Kidney (tissue), 14 donors: ENCODE measurements around the gene RFLNA. TPM values are rescaled to one million over a fixed set of nuclear protein-coding genes. Genes with fewer than 3 reads are reported as not detected.
"Not testable (repeated sequence)": the region's sequence is repeated elsewhere in the genome, so short reads cannot be mapped to it uniquely, and the experiment has no call there.

ENCODE experiments used
- DNase-seq, 5 donors: peaks; one replicate each; pipeline ENCODE4 v3.0.0-alpha.2; 2013 to 2020
- FAIRE-seq: peaks from 2 replicates; lab custom pipeline; 2012; peaks lifted over from hg19 to GRCh38; lab: Jason Lieb, UNC
- H3K27ac ChIP-seq, 2 donors: one replicate each; pipeline ENCODE4 v1.7.0; 2013; ENCODE audit warnings: low read depth in 2 of 2, low read length in 2 of 2, inconsistent platforms in 1 of 2
- H3K27me3 ChIP-seq: one replicate; pipeline ENCODE4 v1.7.1; 2013; ENCODE audit warnings: low read length, inconsistent platforms; ENCODE audit not compliant: control insufficient read depth, insufficient read depth
- H3K36me3 ChIP-seq, 3 donors: one replicate each; pipeline versions ENCODE4 v1.7.0 to v1.7.1; 2013; ENCODE audit warnings: low read length in 3 of 3, control low read depth in 1 of 3, inconsistent platforms in 1 of 3; ENCODE audit not compliant: insufficient read depth in 3 of 3, control insufficient read depth in 2 of 3
- H3K4me1 ChIP-seq, 3 donors: one replicate each; pipeline versions ENCODE4 v1.7.0 to v1.7.1; 2013; ENCODE audit warnings: low read length in 3 of 3, inconsistent platforms in 1 of 3, low read depth in 1 of 3; ENCODE audit not compliant: control insufficient read depth in 2 of 3, insufficient read depth in 2 of 3
- H3K4me3 ChIP-seq, 3 donors: one replicate each; pipeline versions ENCODE4 v1.7.0 to v1.8.1; 2013; ENCODE audit warnings: low read length in 3 of 3, control low read depth in 1 of 3, inconsistent platforms in 1 of 3
- H3K9ac ChIP-seq, 3 donors: one replicate each; pipeline versions ENCODE4 v1.7.0 to v1.7.1; 2013; ENCODE audit warnings: low read length in 3 of 3, control low read depth in 1 of 3, inconsistent platforms in 1 of 3
- H3K9me3 ChIP-seq, 3 donors: one replicate each; pipeline versions ENCODE4 v1.7.0 to v1.7.1; 2013; ENCODE audit warnings: low read length in 3 of 3, control low read depth in 1 of 3, inconsistent platforms in 1 of 3; ENCODE audit not compliant: control insufficient read depth in 2 of 3, insufficient read depth in 1 of 3
- CTCF ChIP-seq: IDR thresholded peaks from 3 replicates; pipeline ENCODE4 v1.5.1; 2012; ENCODE audit warnings: mild to moderate bottlenecking, moderate library complexity, borderline replicate concordance; ENCODE audit not compliant: insufficient read depth; ENCODE audit errors: extremely low read depth
- intact Hi-C: fragments of 100-400 bp; cut with DNase I; formaldehyde crosslinking; loops from one replicate; pipeline ENCODE4 v1.11.1; 2022
- polyA plus RNA-seq: library from polyadenylated mRNA; stranded (reverse); fragments of 350-450 nt; fragmentation: Illumina TruSeq; extraction: RNeasy Lipid Tissue Mini Kit (QIAGEN cat#74804); gene quantifications from one replicate; pipeline ENCODE4 v1.2.3, GENCODE V29; 2014; ENCODE audit warnings: low read depth, low replicate concordance; ENCODE audit not compliant: insufficient read depth
- total RNA-seq: library from RNA; stranded (reverse); fragmentation: NEBNext Ultra II Directional; extraction: Animal tissue kit (Norgen Biotek cat#: 25700); gene quantifications from one replicate; pipeline ENCODE4 v1.2.1, GENCODE V29; 2021
- donor health status: control.
- donor health status: control.
- donor health status: control.
- donor health status: control.
- donor health status: control.
- donor health status: DM: yes; HTN: yes; CAD: no.
- donor health status: Normal renal cell carcinoma (clear cell type).

Gene RFLNA
- total and polyA plus RNA-seq, 2 donors from 2014 or later: 0.76 to 0.82 TPM

- Histone ChIP-seq H3K27ac (no peak overlapping the region), H3K36me3 (no peaks in the 10 kb centered on the region), H3K9me3 (no peaks in the 10 kb centered on the region), H3K9ac (no peak overlapping the region), H3K4me3 (no peak overlapping the region), H3K4me1 (peaks cover 0 to 5% (median 0%) of the 10 kb centered on the region in 3 donors), H3K27me3 (no peaks in the 10 kb centered on the region)
- FAIRE-seq (no peak), DNase-seq (peak in 1 of 5 donors; percentile 33)
- intact Hi-C loops: no loop called here
- TF ChIP-seq CTCF: no peak
Measured at GRCh38 chr12:124299628-124300388, 4.9 kb downstream of the RFLNA start.

- H3K27me3 ChIP-seq, DNase-seq, H3K4me3 ChIP-seq, intact Hi-C loops, H3K4me1 ChIP-seq, H3K9ac ChIP-seq, H3K9me3 ChIP-seq, H3K27ac ChIP-seq, H3K36me3 ChIP-seq, FAIRE-seq: not testable (repeated sequence)
Measured at GRCh38 chr12:124300657-124301056, 5.8 kb downstream of the RFLNA start.

- Histone ChIP-seq H3K27ac (no peak overlapping the region), H3K9ac (no peak overlapping the region), H3K9me3 (no peaks in the 10 kb centered on the region), H3K4me1 (peaks cover 0 to 1% (median 0%) of the 10 kb centered on the region in 3 donors), H3K4me3 (no peak overlapping the region), H3K27me3 (no peaks in the 10 kb centered on the region), H3K36me3 (no peaks in the 10 kb centered on the region)
- no peak for TF ChIP-seq CTCF
- intact Hi-C loops: no loop called here
- FAIRE-seq (no peak), DNase-seq (peak in 1 of 5 donors; percentile 49)
Measured at GRCh38 chr12:124301084-124301654, 6.3 kb downstream of the RFLNA start.

- H3K4me1 ChIP-seq: no peaks in the 10 kb centered on the region
- no peaks in the 10 kb centered on the region for H3K27me3 ChIP-seq
- no peak overlapping the region for H3K9ac ChIP-seq
- DNase-seq (peak in 1 of 5 donors; percentile 38), FAIRE-seq (no peak)
- H3K27ac ChIP-seq: no peak overlapping the region
- no peak overlapping the region for H3K4me3 ChIP-seq
- H3K9me3 ChIP-seq: no peaks in the 10 kb centered on the region
- intact Hi-C loops: no loop called here
- no peaks in the 10 kb centered on the region for H3K36me3 ChIP-seq
- TF ChIP-seq CTCF: no peak
Measured at GRCh38 chr12:124302241-124302806, 7.4 kb downstream of the RFLNA start.
